K562 (cell line): ENCODE data around the gene DLST. TPM values are rescaled to one million over a fixed set of nuclear protein-coding genes. Genes with fewer than 3 reads are reported as not detected.

Experiments
- ATAC-seq: fragments of 200-7000 bp; cut with Tn5 transposase; 3 replicates; pipeline ENCODE4 v1.9.1; 2020; ENCODE audit warnings: moderate library complexity
- BruUV-seq: library from RNA; stranded (reverse); fragments of 400-500 nt; replicated peaks from 2 replicates; lab custom pipeline; 2021; lab: Mats Ljungman, UMichigan
- CTCF ChIA-PET: fragments of 300-600 bp; formaldehyde crosslinking; extraction: SDS; loops from one replicate; lab custom pipeline; 2021; ENCODE audit warnings: low intra/inter-chr PET ratio; lab: Yijun Ruan, JAX
- POLR2A ChIA-PET: fragments of 300-600, 350-650 bp; sonication (Branson Sonifier 250); formaldehyde crosslinking; extraction: SDS; loops from one replicate; lab custom pipeline; 2021; ENCODE audit warnings: antibody characterized with exemption, inconsistent platforms; lab: Yijun Ruan, JAX
- DNase-seq, 4 experiments: peaks; one replicate each; pipeline versions ENCODE4 v3.0.0 to v3.0.0-alpha.2; 2011 to 2018; ENCODE audit warnings: low spot score in 3 of 4, mixed read lengths in 3 of 4; ENCODE audit errors: extremely low read depth in 1 of 4
- FAIRE-seq: peaks from 2 replicates; lab custom pipeline; 2011; peaks lifted over from hg19 to GRCh38; lab: Jason Lieb, UNC
- H2AFZ ChIP-seq: 2 replicates; pipeline ENCODE4 v1.6.0; 2011; ENCODE audit warnings: low read depth, low read length, control low read depth, inconsistent platforms
- H3K27ac ChIP-seq: fragments of 200-600 bp; 3 replicates; pipeline ENCODE4 v1.8.0; 2011; ENCODE audit warnings: low read depth, mild to moderate bottlenecking, control low read depth, inconsistent platforms, low read length, moderate library complexity, mixed read lengths; ENCODE audit errors: extremely low read depth
- H3K27me3 ChIP-seq, 2 experiments: fragments of 300-600 bp in 1 of 2; 2 replicates in 1 of 2; 3 replicates in 1 of 2; pipeline versions ENCODE4 v1.6.0 to v1.8.0; 2011; ENCODE audit warnings: inconsistent platforms in 2 of 2, low read length in 2 of 2, mild to moderate bottlenecking in 1 of 2, mixed read lengths in 1 of 2, moderate library complexity in 1 of 2; ENCODE audit not compliant: control insufficient read depth in 2 of 2, insufficient read depth in 2 of 2
- H3K36me3 ChIP-seq: fragments of 300-600 bp; 3 replicates; pipeline ENCODE4 v1.8.0; 2011; ENCODE audit warnings: mild to moderate bottlenecking, low read length, inconsistent platforms; ENCODE audit not compliant: control insufficient read depth, insufficient read depth
- H3K4me1 ChIP-seq, 2 experiments: fragments of 200-600 bp in 1 of 2; replicated peaks in 1 of 2; 2 replicates in 1 of 2; 3 replicates in 1 of 2; pipeline versions ENCODE4 v1.5.1 to v1.8.0; 2011; ENCODE audit warnings: inconsistent platforms in 2 of 2, low read length in 2 of 2, mild to moderate bottlenecking in 1 of 2, mixed read lengths in 1 of 2, moderate library complexity in 1 of 2; ENCODE audit not compliant: control insufficient read depth in 2 of 2, insufficient read depth in 2 of 2
- H3K4me2 ChIP-seq: 2 replicates; pipeline ENCODE4 v1.6.1; 2011; ENCODE audit warnings: low read length, control low read depth, inconsistent platforms, mixed read lengths; ENCODE audit not compliant: insufficient read depth
- H3K4me3 ChIP-seq: fragments of 200-600 bp; sonication (generic), shearing (Covaris generic); 2 replicates; pipeline ENCODE4 v1.5.1; 2016; ENCODE audit warnings: control low read depth, inconsistent platforms
- H3K79me2 ChIP-seq: fragments of 200-600 bp; 3 replicates; pipeline ENCODE4 v1.8.0; 2011; ENCODE audit warnings: low read length, inconsistent platforms; ENCODE audit not compliant: control insufficient read depth, insufficient read depth
- H3K9ac ChIP-seq, 2 experiments: 2 replicates each; pipeline versions ENCODE4 v1.6.0 to v1.6.1; 2011; ENCODE audit warnings: low read depth in 2 of 2, low read length in 2 of 2, control low read depth in 1 of 2, inconsistent platforms in 1 of 2, mild to moderate bottlenecking in 1 of 2, mixed read lengths in 1 of 2; ENCODE audit not compliant: insufficient read depth in 1 of 2
- H3K9me1 ChIP-seq: one replicate; pipeline ENCODE4 v1.6.0; 2011; ENCODE audit warnings: inconsistent platforms, mild to moderate bottlenecking, low read length, moderate library complexity; ENCODE audit not compliant: control insufficient read depth, insufficient read depth
- H3K9me3 ChIP-seq: replicated peaks from 2 replicates; pipeline ENCODE4 v1.5.1; 2011; ENCODE audit warnings: low read depth, low read length, inconsistent platforms; ENCODE audit not compliant: control insufficient read depth, insufficient read depth
- H4K20me1 ChIP-seq: replicated peaks from 2 replicates; pipeline ENCODE4 v1.6.1; 2011; ENCODE audit warnings: low read length, inconsistent platforms, mixed read lengths; ENCODE audit not compliant: control insufficient read depth, insufficient read depth
- SMARCA4 ChIP-seq: fragments of 450-650 bp; IDR thresholded peaks from 2 replicates; pipeline ENCODE4 v1.6.1; 2016
- ZNF174 ChIP-seq: fragments of 250-450 bp; sonication (Bioruptor Pico); IDR thresholded peaks from 2 replicates; pipeline ENCODE4 v1.4.0; 2020; ENCODE audit warnings: mild to moderate bottlenecking
- ZNF212 ChIP-seq: fragments of 450-650 bp; formaldehyde crosslinking; IDR thresholded peaks from 2 replicates; pipeline ENCODE4 v1.4.0; 2020; ENCODE audit warnings: mild to moderate bottlenecking
- WGBS: fragments of 100-300 bp; shearing (Covaris generic); methylation state at CpG from one replicate; pipeline ENCODE4 v1.1.6; 2016; ENCODE audit warnings: low coverage, mixed read lengths; ENCODE audit not compliant: insufficient coverage; ENCODE audit errors: missing lambda C conversion rate; 5-methylcytosine and 5-hydroxymethylcytosine counted together
- in situ Hi-C: fragments of 300-500 bp; cut with MboI; formaldehyde crosslinking; loops from 4 replicates; pipeline ENCODE4 v1.15.0; 2018; ENCODE audit warnings: inconsistent platforms, mixed read lengths
- intact Hi-C: fragments of 100-400 bp; cut with micrococcal nuclease; formaldehyde crosslinking; loops from 2 replicates; pipeline ENCODE4 v1.14.2; 2022
- polyA plus RNA-seq, 8 experiments: library from polyadenylated mRNA; depleted of rRNA in 4 of 8; stranded (reverse) in 5 of 8; unstranded in 3 of 8; fragments of >200 nt; fragmentation: Nextera tagmentation in 2 of 8; fragmentation: Illumina TruSeq in 1 of 8; extraction: Ambion mirVana in 2 of 8; extraction: Trizol in 1 of 8; gene quantifications; 2 replicates each; pipeline versions ENCODE4 v1.2.1 to v1.2.3, GENCODE V29; 2011 to 2014; ENCODE audit warnings: inconsistent platforms in 1 of 8, missing spikeins in 1 of 8
- total RNA-seq, 7 experiments: library from RNA; depleted of rRNA in 6 of 7; stranded (reverse); fragments of >200 nt in 6 of 7; fragmentation: Illumina TruSeq in 2 of 7; extraction: Trizol in 2 of 7; gene quantifications; 2 replicates each; pipeline versions ENCODE4 v1.2.1 to v1.2.3, GENCODE V29; 2011 to 2021; ENCODE audit warnings: low replicate concordance in 1 of 7
- TF ChIP-seq, protein P1 (sequence below), 2 experiments: fragments of 450-650 bp; IDR thresholded peaks; 2 replicates each; pipeline ENCODE4 v1.6.1; 2018; ENCODE audit warnings: mild to moderate bottlenecking in 2 of 2, low read depth in 1 of 2; ENCODE audit not compliant: partially characterized antibody in 2 of 2
- TF ChIP-seq, protein P2 (sequence below): sonication (generic); formaldehyde crosslinking; IDR thresholded peaks from 2 replicates; pipeline ENCODE4 v1.8.0; 2022; ENCODE audit warnings: mild to moderate bottlenecking, missing genetic modification reagents, borderline replicate concordance

The DLST gene
- total and polyA plus RNA-seq, 9 of the 15 experiments (the other 6 are each of a cell fraction or from before 2014, with no cell fraction given): 3.0 to 73.7 (median 45.4) TPM

DNA sequence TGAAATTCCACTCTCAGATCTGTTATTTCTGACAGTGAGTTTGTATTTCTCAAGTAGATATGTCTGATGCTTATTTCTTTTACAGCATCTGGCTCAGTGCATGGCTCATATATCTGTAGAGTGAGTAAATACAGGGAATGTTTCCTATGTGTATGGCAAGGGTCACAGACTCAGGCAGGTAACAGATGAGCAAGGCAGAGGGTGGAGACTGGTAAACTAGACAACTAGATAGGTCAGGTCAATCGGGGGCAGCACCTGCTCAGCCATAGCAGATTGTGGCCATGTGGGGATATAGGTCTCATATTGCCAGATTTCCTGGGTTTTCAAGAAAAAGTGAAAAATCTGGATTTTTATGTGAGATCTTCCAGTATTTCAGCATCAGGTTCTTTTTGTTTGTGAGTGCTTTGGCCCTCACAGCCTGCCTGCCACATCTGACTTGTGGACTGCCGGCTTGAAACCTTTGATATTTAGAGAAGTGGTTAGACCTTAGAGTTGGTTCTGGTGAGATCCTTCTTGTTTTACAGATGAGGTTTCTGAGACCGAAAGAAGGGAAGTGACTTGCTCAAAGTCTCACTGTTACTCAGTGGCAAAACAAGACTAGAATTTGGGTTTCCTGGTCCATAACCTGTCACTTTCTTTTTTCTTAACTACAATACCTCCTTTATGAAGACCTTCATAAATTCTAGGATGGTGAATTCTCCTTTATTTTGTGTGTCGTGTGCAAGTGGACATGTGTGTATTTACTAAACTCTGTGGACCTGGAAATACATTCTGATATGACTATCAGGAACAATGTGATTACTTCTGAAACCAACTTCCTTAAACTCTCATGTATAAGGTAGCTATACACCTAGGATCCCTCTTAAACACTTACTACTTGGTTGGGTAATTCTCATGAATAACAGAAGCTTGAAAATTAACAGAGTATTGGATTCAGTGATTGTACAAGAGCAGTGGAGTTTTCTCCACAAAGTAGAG lies 40.2 kb upstream of the DLST start:
- Histone ChIP-seq H3K36me3 (peaks cover 15% of the 10 kb centered on the region; the same call in 2 of the 3 replicates), H3K9me1 (no peaks in the 10 kb centered on the region), H4K20me1 (no peaks in the 10 kb centered on the region), H3K4me3 (no peak overlapping the region), H3K4me1 (no peaks in the 10 kb centered on the region), H3K9ac (no peak overlapping the region), H3K4me2 (no peak overlapping the region), H3K79me2 (no peaks in the 10 kb centered on the region), H3K9me3 (no peaks in the 10 kb centered on the region), H2AFZ (no peak overlapping the region), H3K27me3 (no peaks in the 10 kb centered on the region), H3K27ac (no peak overlapping the region)
- POLR2A ChIA-PET: interaction anchor here (1.4 kb wide), 1 partner anchor 12 kb away, joined by 4 read pairs; no protein-coding TSS in a partner anchor
- DNase-seq (no peak), FAIRE-seq (no peak), ATAC-seq (no peak)
- no TSS peak for BruUV-seq
- in situ Hi-C loops (no loop called here), intact Hi-C loops (no loop called here)
- CTCF ChIA-PET: no interaction called here
- WGBS: 79% methylated on average over 4 of the region's 4 CpGs
- TF ChIP-seq SMARCA4 (no peak), ZNF212 (no peak), ZNF174 (no peak)
- TF ChIP-seq, protein P1, sequence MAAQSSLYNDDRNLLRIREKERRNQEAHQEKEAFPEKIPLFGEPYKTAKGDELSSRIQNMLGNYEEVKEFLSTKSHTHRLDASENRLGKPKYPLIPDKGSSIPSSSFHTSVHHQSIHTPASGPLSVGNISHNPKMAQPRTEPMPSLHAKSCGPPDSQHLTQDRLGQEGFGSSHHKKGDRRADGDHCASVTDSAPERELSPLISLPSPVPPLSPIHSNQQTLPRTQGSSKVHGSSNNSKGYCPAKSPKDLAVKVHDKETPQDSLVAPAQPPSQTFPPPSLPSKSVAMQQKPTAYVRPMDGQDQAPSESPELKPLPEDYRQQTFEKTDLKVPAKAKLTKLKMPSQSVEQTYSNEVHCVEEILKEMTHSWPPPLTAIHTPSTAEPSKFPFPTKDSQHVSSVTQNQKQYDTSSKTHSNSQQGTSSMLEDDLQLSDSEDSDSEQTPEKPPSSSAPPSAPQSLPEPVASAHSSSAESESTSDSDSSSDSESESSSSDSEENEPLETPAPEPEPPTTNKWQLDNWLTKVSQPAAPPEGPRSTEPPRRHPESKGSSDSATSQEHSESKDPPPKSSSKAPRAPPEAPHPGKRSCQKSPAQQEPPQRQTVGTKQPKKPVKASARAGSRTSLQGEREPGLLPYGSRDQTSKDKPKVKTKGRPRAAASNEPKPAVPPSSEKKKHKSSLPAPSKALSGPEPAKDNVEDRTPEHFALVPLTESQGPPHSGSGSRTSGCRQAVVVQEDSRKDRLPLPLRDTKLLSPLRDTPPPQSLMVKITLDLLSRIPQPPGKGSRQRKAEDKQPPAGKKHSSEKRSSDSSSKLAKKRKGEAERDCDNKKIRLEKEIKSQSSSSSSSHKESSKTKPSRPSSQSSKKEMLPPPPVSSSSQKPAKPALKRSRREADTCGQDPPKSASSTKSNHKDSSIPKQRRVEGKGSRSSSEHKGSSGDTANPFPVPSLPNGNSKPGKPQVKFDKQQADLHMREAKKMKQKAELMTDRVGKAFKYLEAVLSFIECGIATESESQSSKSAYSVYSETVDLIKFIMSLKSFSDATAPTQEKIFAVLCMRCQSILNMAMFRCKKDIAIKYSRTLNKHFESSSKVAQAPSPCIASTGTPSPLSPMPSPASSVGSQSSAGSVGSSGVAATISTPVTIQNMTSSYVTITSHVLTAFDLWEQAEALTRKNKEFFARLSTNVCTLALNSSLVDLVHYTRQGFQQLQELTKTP (IDR thresholded peaks at IDR 0.05; ENCODE audit: low read depth in 1 of 2, partially characterized antibody in 2 of 2): no peak
- TF ChIP-seq, protein P2, sequence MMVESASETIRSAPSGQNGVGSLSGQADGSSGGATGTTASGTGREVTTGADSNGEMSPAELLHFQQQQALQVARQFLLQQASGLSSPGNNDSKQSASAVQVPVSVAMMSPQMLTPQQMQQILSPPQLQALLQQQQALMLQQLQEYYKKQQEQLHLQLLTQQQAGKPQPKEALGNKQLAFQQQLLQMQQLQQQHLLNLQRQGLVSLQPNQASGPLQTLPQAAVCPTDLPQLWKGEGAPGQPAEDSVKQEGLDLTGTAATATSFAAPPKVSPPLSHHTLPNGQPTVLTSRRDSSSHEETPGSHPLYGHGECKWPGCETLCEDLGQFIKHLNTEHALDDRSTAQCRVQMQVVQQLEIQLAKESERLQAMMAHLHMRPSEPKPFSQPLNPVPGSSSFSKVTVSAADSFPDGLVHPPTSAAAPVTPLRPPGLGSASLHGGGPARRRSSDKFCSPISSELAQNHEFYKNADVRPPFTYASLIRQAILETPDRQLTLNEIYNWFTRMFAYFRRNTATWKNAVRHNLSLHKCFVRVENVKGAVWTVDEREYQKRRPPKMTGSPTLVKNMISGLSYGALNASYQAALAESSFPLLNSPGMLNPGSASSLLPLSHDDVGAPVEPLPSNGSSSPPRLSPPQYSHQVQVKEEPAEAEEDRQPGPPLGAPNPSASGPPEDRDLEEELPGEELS: no peak
